ENCODE measurements around the gene CD300H.

DNA sequence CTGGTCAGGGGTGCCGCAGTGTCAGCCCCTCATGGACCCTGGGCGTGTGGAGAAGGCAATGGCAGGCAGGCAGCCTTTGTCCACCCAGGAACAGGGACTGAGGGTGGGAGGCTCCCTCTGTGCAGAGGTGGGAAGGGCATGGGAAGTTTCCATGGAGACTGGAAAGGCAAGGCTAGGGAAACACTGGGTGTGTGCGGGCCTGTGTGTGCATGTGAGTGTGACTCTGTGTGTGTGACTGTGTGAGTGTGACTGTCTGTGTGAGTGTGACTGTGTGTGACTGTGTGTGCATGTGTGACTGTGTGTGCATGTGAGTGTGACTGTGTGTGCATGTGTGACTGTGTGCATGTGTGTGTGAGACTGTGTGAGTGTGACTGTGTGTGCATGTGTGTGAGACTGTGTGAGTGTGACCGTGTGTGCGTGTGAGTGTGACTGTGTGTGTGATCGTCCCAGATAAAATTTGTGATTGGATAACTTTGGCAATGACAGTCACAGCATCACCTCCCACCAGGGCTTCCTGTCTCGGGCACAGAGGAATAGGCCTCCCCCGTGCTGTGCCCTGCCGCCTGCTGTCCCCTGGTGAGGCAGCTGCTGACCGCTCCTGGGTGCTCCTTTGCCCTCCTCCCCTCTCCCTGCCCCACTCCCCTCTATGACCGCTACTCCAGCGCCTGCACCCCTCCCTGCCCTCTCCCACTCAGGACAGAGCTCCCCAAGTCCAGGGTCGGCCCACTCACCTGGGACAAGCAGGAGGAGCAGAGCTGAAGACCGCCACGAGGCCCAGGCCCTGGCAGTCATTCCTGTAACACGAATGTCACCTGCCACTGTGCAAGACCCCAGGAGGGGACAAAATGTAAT lies 22.1 kb downstream of the CD300H start:
- TF ChIP-seq, protein P1, sequence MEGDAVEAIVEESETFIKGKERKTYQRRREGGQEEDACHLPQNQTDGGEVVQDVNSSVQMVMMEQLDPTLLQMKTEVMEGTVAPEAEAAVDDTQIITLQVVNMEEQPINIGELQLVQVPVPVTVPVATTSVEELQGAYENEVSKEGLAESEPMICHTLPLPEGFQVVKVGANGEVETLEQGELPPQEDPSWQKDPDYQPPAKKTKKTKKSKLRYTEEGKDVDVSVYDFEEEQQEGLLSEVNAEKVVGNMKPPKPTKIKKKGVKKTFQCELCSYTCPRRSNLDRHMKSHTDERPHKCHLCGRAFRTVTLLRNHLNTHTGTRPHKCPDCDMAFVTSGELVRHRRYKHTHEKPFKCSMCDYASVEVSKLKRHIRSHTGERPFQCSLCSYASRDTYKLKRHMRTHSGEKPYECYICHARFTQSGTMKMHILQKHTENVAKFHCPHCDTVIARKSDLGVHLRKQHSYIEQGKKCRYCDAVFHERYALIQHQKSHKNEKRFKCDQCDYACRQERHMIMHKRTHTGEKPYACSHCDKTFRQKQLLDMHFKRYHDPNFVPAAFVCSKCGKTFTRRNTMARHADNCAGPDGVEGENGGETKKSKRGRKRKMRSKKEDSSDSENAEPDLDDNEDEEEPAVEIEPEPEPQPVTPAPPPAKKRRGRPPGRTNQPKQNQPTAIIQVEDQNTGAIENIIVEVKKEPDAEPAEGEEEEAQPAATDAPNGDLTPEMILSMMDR (conservative IDR thresholded peaks at IDR 0.05; ENCODE audit: low read length), result no peak
- no peak for TF ChIP-seq EZH2phosphoT487 (IDR thresholded peaks at IDR 0.05; ENCODE audit: borderline replicate concordance)

Measured in Loucy (cell line).